22Rv1 (cell line): ENCODE data around the gene RPRD2.

Experiments
- H3K27ac ChIP-seq: fragments of 450-650 bp; 2 replicates; pipeline ENCODE4 v1.5.1; 2017
- ZFX ChIP-seq: fragments of 450-650 bp; IDR thresholded peaks from 2 replicates; pipeline ENCODE4 v1.6.1; 2017; ENCODE audit warnings: antibody characterized with exemption, borderline replicate concordance
- TF ChIP-seq, protein P1 (sequence below): fragments of 450-650 bp; IDR thresholded peaks from 2 replicates; pipeline ENCODE4 v1.5.1; 2017; ENCODE audit warnings: mild to moderate bottlenecking

The RPRD2 gene

DNA sequence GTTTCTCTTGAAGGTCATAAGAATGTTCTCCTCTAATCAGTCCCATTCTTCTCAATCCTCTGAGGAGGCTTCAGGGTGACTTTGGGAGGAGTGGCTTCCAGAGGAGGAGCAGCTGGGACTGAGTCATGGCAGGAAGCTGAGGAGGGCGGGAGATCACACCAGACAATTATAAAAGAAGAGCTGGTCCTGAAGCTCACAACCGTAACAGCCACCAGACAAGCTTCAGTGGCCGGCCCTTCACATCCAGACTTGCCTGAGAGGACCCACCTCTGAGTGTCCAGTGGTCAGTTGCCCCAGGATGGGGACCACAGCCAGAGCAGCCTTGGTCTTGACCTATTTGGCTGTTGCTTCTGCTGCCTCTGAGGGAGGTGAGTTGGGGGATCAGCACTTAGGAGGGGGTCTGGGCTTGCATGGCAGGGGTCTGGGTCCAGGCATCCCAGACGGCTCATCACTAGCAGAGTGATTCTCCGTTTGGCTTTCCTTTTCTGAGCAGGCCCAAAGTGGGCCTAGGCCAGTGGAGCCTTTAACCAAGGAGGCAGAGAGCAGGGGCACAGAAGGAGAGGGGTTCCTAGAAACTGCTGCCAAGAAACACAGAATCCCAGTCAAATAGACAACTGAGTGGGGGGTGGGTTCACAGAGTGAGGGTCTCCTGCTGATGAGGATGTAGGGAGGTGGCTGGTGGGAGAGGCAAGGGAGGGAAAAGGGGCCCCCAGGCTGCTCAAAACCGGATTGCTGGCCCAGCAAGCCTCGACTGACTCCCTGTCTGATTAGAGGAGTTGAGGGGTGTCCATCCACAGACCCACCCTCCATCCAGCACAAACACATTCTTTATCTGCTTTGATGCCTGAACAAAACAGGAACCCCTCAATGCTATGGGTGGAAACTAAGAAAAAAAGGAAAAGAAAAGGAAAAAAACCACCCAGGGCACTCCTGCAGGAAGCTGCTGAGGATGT lies 144.2 kb downstream of the RPRD2 start, which contains the start of gene ECM1:
ECM1 (plus strand) TSS at position 198 of the 953 bp plus-strand sequence; CDS start at position 299, 101 bp downstream.
- TF ChIP-seq, protein P1, sequence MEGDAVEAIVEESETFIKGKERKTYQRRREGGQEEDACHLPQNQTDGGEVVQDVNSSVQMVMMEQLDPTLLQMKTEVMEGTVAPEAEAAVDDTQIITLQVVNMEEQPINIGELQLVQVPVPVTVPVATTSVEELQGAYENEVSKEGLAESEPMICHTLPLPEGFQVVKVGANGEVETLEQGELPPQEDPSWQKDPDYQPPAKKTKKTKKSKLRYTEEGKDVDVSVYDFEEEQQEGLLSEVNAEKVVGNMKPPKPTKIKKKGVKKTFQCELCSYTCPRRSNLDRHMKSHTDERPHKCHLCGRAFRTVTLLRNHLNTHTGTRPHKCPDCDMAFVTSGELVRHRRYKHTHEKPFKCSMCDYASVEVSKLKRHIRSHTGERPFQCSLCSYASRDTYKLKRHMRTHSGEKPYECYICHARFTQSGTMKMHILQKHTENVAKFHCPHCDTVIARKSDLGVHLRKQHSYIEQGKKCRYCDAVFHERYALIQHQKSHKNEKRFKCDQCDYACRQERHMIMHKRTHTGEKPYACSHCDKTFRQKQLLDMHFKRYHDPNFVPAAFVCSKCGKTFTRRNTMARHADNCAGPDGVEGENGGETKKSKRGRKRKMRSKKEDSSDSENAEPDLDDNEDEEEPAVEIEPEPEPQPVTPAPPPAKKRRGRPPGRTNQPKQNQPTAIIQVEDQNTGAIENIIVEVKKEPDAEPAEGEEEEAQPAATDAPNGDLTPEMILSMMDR = no peak
- no peak for TF ChIP-seq ZFX
- peak within 1 kb of the TSS; percentile 12; the same call in 1 of the 2 replicates for H3K27ac ChIP-seq

DNA sequence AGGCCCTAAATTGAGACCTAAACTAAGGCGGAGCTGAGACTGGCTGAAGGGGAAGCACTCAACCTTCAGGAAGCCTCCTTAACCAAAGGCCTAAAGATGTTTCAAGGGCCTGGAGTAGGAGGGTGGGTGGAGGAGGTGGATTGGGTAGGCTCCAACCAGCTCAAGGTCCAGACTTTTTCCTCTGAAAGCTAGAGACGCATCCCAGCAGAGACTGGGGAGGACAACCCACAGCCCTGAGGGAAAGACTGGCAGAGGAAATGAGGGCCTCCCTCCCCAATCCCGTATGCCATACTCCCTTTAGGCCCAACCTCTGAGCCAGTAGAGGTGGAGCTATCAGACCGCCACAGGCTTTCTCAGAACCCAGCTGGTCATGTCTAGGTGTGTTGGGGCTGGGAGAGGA lies 145.0 kb downstream of the RPRD2 start:
- H3K27ac ChIP-seq = no peak overlapping the region
- TF ChIP-seq ZFX = no peak
- TF ChIP-seq, protein P1 = no peak

DNA sequence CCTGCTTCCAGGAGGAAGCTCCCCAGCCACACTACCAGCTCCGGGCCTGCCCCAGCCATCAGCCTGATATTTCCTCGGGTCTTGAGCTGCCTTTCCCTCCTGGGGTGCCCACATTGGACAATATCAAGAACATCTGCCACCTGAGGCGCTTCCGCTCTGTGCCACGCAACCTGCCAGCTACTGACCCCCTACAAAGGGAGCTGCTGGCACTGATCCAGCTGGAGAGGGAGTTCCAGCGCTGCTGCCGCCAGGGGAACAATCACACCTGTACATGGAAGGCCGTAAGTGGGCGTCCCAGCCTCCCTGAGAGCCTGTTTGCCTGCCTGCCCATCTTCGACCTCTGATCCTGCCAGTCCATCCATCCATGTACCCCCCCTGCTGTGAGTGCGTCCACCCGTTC lies 147.6 kb downstream of the RPRD2 start:
- no peak overlapping the region for H3K27ac ChIP-seq
- TF ChIP-seq ZFX = no peak
- TF ChIP-seq, protein P1 = no peak

DNA sequence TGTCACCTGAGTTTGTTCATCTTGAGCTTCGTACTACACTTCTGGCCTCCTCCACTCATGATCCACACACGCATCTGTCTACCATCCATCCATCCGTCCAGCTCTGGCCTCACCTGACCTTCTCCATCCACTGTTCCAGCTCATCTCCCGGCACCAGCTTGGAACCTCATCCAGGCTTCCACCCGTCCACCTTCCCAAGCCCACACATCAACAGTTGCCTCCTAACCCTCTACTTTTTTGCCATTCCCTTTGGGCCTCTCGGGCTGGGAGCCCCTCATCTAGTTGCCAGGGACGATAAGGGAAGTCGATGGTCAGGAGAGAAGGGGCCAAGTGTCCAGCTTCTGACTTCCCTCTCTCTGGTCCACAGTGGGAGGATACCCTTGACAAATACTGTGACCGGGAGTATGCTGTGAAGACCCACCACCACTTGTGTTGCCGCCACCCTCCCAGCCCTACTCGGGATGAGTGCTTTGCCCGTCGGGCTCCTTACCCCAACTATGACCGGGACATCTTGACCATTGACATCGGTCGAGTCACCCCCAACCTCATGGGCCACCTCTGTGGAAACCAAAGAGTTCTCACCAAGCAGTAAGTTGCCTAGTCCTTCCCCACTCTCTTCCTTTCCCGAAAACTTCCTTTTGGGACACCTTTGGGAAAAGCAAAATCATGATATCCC lies 148.2 kb downstream of the RPRD2 start:
- no peak overlapping the region for H3K27ac ChIP-seq
- TF ChIP-seq ZFX = no peak
- TF ChIP-seq, protein P1 = no peak

DNA sequence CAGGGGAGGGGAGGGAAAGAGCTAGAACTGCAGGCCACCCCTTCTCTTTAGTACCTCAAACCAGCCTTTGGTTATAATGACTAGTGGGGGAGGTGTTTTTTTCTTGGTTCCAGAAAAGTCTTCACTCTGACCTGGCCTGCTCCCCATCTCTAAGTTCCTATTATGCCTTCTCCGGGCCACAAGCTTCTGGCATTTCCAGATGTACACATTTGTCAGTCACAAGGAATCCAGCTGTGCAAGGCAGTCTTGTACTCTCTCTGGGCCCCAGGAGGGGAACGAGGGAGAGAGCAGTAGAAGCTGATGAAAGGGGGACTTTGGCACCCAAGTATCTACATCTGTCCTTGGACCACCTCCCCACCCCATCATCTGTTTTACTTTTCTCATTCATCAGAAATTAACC lies 148.9 kb downstream of the RPRD2 start:
- TF ChIP-seq, protein P1 = no peak
- no peak for TF ChIP-seq ZFX
- no peak overlapping the region for H3K27ac ChIP-seq

DNA sequence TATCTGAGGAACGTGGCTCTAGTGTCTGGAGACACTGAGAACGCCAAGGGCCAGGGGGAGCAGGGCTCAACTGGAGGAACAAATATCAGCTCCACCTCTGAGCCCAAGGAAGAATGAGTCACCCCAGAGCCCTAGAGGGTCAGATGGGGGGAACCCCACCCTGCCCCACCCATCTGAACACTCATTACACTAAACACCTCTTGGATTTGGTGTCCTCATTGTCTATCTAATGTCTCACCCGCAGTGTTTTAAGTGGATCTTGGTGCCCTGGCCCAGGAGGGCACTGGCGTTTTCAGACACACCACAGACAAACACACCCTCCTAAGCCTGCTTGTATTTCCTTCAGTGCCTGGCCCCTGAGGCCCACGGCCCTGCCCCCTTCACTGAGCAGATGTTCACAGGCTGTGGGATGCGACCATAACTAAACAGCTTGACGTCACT lies 149.4 kb downstream of the RPRD2 start:
- TF ChIP-seq, protein P1 = no peak
- TF ChIP-seq ZFX = no peak
- no peak overlapping the region for H3K27ac ChIP-seq
